HG03097 (cell line): ENCODE results near the gene FYB1.

Experiments used
- ATAC-seq: cut with Tn5 transposase; IDR thresholded peaks from one replicate; pipeline ENCODE4 v1.9.1; 2021; ENCODE audit not compliant: unreplicated experiment, low FRiP score

The FYB1 gene

GRCh38 chr5:39208471-39208870 lies 10.9 kb downstream of the FYB1 start:
- ATAC-seq, result no peak

DNA sequence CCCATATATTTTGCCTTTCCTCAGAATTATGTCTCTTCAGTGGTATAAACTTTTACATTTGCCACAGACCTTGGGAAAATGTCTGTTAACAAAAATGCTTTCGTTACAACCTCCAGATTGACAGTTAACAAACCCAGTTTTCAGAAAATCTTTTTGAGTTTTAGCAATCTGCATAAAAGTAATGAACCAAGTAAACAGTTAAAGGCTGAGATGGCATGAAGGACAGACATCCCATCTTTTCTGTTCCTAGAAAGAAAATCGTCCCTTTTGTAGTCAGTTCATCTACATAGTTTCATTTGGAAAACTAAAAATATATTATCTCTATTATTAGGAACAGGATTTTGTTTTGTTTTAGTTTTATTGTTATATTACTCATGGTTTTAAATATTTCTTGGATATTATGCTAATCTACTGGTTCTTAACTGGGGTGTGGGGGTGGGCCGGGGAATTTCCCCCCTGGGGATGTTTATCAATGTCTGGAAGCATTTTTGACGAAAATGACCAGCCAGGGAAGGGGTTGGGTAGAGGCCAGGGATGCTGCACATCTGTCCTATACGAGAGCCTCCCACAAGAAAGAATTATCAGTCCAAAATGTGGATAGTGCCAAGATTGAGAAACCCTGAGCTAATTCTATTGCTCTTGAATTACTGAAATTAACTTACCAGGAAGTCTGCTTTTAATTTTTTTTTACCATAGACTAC lies 11.9 kb downstream of the FYB1 start:
- ATAC-seq, result no peak

GRCh38 chr5:39206630-39207321 lies 12.6 kb downstream of the FYB1 start:
- ATAC-seq, result no peak

DNA sequence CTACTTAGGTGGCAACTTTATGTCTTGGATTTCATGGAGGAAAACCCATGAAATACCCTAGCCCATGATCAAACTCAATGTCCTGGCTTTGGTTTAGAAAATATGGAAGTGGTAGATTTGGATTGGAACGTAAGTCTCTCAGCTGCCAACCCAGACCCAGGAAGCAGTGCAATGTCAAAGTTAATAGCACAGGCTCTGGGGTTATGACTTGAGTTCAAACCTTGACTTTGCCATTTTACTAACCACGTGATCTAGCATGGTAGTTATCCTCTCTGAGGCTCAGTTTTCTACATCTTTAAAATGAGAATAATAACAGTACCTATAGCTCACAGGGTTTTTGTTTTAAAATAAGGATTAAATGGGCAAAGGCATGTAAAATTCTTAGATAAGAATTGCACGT lies 13.8 kb downstream of the FYB1 start:
- ATAC-seq, result no peak

- ATAC-seq, result no peak
These were observed 15.4 kb downstream of the FYB1 start for GRCh38 chr5:39203951-39204350.

DNA sequence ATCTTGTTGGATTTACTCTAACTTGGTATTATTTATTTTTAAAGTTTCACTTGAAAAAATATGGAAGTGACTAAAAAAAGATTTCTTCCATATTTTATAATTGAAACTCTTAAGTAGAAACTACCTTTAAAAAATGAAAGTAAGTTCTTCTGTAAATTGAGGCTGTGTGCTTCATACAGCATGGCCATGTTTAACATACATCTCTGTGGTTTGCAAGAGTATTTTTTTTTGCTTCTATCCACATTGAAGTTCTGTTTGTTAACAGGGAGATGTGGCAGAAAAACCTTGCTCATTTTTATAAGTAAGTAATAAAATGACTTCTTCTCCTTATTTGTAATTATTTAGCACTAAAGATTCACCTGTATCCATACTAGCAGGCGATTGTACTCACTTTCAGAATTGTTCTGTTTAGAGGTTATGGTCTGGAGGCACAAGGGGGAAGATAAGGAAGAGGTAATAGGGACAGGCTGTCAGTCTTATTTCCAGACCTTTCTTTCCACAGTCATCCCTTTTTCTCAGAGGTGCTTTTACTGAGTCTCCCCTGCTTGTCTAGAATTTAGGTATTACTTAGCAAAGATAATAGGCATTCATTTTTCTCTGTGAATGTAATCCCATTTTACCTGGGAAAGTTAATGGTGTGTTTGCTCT lies 16.0 kb downstream of the FYB1 start:
- no peak for ATAC-seq

GRCh38 chr5:39202597-39203274 lies 16.6 kb downstream of the FYB1 start:
- ATAC-seq, result no peak

GRCh38 chr5:39201781-39202596 lies 17.4 kb downstream of the FYB1 start:
- ATAC-seq, result no peak

DNA sequence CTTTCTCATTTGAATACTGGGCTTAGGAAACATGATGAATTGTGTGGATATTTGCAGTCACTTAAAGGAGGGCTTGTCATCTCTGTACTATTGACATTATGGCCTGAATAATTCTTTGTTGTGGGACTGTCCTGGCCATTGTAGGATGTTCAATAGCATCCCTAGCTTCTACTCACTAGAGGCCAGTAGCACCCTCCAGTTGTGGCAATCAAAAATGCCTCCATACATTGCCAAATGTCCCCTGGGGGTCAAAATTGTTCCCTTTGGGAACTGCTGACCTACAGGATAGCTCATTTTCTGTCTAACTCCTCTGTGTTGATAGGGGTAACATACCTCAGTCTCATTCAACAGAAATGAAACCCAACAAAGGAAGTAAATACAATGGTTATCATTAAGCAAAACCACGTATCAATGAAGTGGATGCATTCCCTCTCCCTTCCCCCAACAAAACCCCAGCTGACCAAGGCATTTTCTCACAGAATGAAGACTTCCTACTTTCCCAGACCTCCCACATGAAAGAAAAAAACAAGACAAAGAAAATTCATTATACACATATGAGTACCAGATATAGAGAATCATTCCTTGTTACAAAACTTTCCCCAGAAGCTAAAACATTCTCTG lies 18.1 kb downstream of the FYB1 start:
- ATAC-seq, result no peak

GRCh38 chr5:39200081-39200480 lies 19.3 kb downstream of the FYB1 start:
- ATAC-seq, result no peak

GRCh38 chr5:39199335-39199734 lies 20.0 kb downstream of the FYB1 start:
- ATAC-seq, result no peak

DNA sequence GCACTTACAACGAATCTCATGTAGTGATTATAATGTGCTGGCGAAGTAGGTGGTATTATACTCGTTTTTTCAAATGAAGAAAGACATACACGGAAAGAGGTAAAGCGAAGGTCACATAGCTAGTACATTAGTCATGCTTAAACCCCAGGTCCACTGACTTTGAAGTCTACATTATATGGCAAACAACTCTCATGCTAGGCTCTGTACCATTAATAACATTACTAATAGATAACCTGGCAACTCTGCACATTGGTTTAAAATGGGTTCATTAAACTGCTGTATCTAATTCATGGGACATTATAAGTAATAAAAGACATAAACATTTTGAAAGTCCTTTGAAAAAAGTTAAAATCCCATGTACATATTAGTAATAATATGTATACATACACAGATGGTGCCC lies 21.2 kb downstream of the FYB1 start:
- ATAC-seq, result no peak

DNA sequence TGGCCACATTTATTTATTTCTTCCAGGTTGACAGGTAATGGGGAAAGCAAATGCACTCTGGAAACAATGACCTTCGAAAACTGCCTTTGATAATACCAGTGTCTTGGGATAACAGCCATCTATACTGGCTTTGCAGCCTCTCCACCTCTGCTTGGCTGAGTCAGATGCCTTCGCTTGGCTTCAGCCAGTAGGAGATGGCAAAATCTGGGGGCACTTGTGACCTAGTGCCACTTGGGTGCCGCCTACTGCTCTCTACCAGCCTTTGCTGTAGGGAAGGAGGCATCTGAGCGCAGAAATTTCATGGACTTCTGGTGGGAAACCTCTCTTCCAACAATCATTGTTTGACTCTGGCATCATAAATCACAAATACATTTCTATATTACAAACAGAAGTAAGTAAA lies 21.8 kb downstream of the FYB1 start:
- ATAC-seq, result no peak

DNA sequence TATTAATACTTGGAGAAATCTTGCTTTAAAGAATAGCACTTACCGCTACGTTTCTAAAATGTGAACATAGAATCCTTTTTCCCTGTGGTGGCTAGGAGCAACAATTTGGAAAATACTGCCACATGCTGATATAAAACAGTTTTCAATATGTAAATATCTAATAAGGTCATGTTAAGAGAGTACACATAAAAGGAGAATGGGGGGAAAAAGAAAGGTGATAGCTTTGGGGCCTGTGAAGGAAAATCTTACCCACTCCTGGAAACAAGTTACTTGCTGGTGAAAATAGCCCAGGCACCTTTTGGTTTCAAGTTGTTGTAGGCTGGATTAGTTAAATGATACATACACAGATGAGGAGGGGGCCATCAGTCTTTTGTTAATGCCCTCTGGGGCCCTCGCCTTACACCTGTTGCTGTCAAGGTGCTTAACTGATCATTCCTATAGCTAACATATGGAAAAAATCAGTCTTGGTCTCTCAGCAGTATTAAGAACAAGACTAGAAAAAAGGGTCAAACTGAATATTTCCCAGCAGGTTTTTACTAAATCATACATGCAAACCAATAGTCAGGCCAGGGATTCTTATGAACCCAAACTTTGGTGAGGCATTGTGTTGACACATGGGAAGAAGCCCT lies 24.1 kb downstream of the FYB1 start:
- no peak for ATAC-seq

DNA sequence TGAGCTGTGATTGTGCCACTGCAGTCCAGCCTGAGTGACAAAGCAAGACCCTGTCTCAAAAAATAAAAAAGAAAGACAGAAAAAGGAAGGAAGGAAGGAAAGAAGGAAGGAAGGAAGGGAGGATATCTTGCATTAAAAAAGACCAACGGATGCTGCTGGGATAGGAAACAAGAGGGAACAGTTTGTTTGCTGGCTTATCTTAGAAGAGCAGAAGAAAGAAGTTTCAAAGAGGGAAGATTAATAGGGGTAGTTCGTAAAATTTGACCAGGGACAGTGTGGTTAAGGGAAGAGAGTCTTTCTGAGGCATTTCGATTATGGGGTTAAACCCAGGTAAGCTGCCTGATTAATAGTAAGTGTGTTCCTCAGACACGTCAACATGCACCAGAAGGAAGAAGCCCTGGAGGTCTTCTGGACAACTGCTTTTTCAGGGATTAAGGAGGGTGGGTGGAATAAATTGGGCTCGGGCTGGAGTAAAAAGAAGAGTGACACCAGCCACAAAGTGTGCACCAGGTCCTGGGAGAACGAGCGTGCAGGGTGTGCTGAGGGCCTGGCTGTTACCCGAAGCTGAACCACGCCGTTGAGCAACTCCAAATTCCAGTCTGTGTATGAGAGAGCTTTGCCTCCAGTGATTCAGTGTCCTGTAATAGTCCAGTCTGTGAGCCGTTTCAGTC lies 24.8 kb downstream of the FYB1 start:
- ATAC-seq, result no peak

DNA sequence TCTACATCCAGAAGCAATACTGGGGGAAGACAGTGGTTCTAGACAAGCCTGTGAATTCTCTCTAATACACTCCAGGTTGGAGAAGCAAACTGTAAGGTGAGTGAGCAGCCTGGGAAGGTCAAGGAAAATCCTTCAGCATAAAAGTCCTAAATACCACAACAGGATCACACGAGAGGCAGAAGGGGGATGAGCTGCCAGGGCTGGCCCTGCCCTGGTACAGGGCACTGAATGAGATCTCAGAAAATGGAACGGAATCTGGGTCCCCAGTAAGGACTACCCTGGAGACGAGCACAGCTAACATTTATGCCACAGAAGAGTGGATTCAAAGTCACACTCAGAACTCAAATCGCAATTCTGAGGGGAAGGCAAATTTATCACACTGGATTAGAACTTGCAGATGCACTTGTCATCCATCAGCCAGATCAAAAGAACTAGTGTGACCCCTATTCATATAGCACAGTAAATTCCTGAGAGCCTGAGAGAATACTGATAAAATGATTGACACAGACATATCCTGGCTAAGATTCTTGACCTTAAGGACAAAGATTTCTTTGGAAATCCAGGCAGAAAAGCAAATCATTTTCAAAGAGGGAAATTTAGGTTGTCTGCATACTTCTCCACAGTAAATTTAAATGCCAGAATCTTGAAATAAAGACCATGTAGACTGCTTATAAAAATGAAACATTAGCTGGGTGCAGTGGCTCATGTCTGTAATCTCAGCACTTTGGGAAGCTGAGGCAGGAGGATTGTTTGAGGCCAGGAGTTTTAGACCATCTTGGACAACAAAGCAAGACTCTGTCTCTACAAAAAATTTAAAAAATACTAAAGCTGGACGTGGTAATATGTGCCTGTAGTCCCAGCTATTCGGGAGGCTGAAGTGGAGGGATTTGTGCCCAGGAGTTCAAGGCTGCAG lies 25.6 kb downstream of the FYB1 start:
- ATAC-seq, result no peak

GRCh38 chr5:39192450-39193160 lies 26.8 kb downstream of the FYB1 start:
- ATAC-seq, result no peak
